Astrocyte of the cerebellum (primary cell): Measurements from ENCODE around the gene PROS1.
A peak's percentile ranks its signal among the peaks of the same experiment; 100 is the strongest.

Source experiments
- DNase-seq: peaks from one replicate; pipeline ENCODE4 v3.0.0-alpha.2; 2011; ENCODE audit warnings: low read depth
- H3K4me3 ChIP-seq: 2 replicates; pipeline ENCODE4 v1.5.1; 2011; ENCODE audit warnings: mild to moderate bottlenecking, low read depth, low read length, moderate library complexity
- in situ Hi-C: cut with HindIII; loops from 2 replicates; pipeline ENCODE4 v1.10.0; 2017; ENCODE audit warnings: low sequenced_read_pairs
- TF ChIP-seq, protein P1 (sequence below): IDR thresholded peaks from 2 replicates; pipeline ENCODE4 v1.5.1; 2012; ENCODE audit warnings: low read length, low read depth, moderate library complexity, mild to moderate bottlenecking; ENCODE audit errors: missing control alignments

The PROS1 gene

DNA sequence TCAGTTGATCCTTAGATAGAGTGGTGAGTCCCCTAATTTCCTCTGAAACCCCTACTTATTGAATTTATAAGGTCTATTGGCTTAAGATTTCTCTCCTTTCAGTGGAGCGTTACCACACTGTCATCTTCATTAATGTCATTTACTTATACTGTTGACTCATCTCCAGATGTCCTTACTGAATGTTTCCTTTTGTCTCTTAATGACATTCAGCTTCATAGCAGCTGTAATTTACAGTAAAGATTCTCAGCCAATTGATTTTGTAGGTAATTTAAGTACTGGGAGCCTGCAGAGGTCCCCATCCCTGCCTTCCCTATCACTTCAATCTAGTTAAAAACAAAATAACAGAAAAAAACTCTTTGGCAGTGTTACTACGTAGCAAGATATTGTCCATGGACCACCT is 35.9 kb upstream of the PROS1 start:
- in situ Hi-C loops: no loop called here
- H3K4me3 ChIP-seq: no peak overlapping the region
- TF ChIP-seq, protein P1, sequence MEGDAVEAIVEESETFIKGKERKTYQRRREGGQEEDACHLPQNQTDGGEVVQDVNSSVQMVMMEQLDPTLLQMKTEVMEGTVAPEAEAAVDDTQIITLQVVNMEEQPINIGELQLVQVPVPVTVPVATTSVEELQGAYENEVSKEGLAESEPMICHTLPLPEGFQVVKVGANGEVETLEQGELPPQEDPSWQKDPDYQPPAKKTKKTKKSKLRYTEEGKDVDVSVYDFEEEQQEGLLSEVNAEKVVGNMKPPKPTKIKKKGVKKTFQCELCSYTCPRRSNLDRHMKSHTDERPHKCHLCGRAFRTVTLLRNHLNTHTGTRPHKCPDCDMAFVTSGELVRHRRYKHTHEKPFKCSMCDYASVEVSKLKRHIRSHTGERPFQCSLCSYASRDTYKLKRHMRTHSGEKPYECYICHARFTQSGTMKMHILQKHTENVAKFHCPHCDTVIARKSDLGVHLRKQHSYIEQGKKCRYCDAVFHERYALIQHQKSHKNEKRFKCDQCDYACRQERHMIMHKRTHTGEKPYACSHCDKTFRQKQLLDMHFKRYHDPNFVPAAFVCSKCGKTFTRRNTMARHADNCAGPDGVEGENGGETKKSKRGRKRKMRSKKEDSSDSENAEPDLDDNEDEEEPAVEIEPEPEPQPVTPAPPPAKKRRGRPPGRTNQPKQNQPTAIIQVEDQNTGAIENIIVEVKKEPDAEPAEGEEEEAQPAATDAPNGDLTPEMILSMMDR: no peak
- no peak for DNase-seq

DNA sequence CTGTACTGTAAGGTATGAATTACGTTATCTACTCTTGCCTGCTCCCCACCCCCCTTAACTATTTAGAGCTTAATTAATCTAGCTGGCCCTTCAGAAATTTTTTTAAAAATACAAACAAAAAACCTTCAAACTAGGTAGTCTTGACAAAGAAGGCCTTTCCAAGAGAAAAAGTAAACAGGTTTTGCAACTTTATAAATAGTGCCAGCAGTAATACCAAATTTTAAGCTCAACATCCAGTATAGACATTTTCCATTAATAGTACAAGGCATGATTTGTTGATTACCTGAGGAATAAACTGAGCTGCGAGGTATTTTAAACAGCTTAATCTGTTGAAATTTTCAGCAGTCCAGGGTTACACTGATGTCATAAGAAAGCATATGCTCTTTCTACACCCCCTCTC is 34.6 kb upstream of the PROS1 start:
- in situ Hi-C loops: no loop called here
- TF ChIP-seq, protein P1: no peak
- no peak overlapping the region for H3K4me3 ChIP-seq
- DNase-seq: no peak

DNA sequence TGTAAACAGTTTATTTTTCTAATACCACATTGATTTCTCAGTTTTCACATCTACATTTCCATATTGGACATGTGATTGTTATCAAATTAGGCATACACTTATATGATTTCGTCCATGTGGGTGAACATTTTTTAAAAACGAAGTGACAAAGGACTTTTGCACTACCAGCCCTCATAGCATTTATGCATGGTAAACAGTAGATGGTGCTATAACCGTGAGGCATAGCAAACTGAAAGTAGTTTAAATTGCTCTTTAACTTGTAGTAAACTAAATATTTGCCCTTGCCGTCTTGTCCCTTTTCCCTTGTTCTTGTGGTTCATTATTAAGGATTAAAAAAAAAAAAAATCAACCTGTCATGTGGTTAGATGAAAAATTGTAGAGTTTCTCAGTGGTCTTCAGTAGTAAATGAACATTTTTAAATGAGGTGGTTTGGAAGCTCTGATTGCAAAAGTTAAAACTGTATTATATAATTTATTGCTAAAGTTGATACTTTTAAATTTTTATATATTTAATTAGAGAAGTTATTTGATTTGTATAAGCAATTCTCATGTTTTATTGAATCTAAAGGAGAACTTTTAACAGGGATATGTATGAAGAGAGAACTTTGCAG is 30.7 kb upstream of the PROS1 start:
- DNase-seq: peak; percentile 45
- TF ChIP-seq, protein P1: peak; percentile 73
- in situ Hi-C loops: no loop called here
- no peak overlapping the region for H3K4me3 ChIP-seq

DNA sequence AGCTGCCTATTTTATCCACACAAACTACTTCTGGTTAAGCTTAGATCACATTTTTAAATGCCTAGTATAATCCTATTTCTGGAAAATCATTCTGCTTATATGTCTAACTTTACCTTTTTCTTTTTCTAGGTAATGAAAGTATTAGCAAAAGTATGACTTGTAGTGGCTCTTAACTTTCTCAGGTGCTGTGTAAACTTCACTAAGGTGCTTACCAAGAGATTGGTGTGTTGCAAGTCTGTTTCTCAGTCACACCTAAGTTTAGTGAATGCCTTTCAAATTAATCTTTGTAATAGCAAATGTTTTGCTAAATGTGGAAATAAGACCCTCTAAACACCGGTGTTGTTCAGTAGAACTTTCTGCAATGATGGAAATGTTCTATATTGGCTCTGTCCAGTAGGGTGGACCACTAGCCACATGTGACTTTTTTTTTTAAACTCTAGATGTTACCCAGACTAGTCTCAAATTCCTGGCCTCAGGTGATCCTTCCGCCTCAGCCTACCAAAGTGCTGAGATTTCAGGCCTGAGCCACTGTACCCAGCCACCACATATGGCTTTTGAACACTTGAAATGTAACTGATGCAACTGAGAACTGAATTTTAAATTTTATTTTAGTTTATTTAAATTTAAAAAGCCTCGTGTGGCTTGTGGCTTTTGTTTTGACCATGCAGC is 28.3 kb upstream of the PROS1 start:
- DNase-seq: no peak
- in situ Hi-C loops: no loop called here
- no peak overlapping the region for H3K4me3 ChIP-seq
- TF ChIP-seq, protein P1: no peak

DNA sequence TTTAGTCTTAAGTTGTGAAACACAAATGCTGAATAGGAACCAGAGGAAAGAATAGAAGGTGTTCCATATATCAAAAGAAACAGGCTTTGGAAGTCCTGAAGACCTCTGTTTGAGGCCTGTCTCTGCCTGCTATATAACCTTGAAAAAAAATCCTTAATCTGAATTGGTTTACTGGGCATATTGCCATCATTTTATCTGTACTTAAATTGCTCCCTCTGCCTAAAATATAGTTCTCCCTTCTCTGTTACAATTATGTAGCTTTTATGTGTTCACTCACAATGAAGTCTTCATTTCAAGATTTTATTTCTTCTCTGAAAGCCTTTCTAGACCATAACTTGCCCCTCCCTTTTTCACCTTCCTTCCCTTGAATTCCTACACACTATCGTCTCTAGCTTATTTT is 27.5 kb upstream of the PROS1 start:
- in situ Hi-C loops: no loop called here
- TF ChIP-seq, protein P1: no peak
- H3K4me3 ChIP-seq: no peak overlapping the region
- no peak for DNase-seq

DNA sequence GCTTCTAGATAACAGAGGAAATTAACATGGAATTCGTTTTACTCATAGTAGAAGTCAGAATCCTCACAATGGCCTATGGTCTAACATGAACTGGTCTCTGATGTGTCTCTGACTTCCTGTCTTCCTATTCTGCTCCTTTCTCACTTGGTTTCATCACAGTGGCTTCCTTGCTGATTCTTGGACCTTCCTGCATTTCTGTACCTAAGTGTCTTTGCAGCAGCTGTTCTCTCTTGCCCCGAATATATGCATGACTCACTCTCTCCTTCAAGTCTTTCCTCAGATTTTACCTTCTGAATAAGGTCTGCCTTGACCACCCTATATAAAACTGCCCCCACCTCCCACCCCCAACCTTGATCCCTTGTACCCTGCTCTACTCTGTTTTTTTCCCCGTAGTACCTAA is 20.4 kb upstream of the PROS1 start:
- H3K4me3 ChIP-seq: no peak overlapping the region
- TF ChIP-seq, protein P1: no peak
- no peak for DNase-seq
- in situ Hi-C loops: no loop called here
